Astrocyte (in vitro differentiated cells and primary cell): ENCODE results near the gene ABHD4.

ENCODE experiments used
- EZH2 ChIP-seq: IDR thresholded peaks from 2 replicates; pipeline ENCODE4 v1.6.1; 2012; ENCODE audit warnings: mild to moderate bottlenecking, low read length, inconsistent platforms; ENCODE audit not compliant: insufficient read depth
- TF ChIP-seq, protein P1 (sequence below): IDR thresholded peaks from 2 replicates; pipeline ENCODE4 v1.5.1; 2011; ENCODE audit warnings: low read depth, mild to moderate bottlenecking, inconsistent platforms, low read length, moderate library complexity; ENCODE audit not compliant: insufficient read depth

DNA sequence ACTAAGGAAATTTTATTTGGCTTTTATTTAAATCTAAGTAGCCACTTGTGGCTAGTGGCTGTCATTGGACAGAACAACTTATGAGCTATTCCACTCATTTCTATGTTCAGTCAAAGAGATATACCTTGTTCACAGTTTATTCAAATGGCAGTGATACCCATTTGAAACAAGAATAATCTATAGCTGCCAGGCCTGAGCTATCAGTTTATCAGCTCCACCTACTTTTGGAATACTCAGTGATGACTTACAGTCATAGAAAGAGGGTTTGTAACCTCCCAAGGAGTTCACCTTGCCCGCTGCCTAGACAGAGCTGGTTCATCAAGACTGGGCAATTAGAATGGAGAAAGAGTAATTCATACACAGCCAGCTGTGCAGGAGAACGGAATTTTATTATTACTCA is 4.5 kb upstream of the ABHD4 start:
- TF ChIP-seq, protein P1, sequence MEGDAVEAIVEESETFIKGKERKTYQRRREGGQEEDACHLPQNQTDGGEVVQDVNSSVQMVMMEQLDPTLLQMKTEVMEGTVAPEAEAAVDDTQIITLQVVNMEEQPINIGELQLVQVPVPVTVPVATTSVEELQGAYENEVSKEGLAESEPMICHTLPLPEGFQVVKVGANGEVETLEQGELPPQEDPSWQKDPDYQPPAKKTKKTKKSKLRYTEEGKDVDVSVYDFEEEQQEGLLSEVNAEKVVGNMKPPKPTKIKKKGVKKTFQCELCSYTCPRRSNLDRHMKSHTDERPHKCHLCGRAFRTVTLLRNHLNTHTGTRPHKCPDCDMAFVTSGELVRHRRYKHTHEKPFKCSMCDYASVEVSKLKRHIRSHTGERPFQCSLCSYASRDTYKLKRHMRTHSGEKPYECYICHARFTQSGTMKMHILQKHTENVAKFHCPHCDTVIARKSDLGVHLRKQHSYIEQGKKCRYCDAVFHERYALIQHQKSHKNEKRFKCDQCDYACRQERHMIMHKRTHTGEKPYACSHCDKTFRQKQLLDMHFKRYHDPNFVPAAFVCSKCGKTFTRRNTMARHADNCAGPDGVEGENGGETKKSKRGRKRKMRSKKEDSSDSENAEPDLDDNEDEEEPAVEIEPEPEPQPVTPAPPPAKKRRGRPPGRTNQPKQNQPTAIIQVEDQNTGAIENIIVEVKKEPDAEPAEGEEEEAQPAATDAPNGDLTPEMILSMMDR: no peak
- no peak for TF ChIP-seq EZH2
